ENCODE results near the gene CEP350. TPM values are rescaled to one million over a fixed set of nuclear protein-coding genes. Genes with fewer than 3 reads are reported as not detected.

CEP350 gene
- total RNA-seq, 1 donor from 2014 or later: 42.2 TPM

- H3K27me3 Mint-ChIP-seq (ENCODE audit: unreplicated experiment): no peaks in the 10 kb centered on the region
- no peak overlapping the region for H3K4me3 Mint-ChIP-seq (ENCODE audit: unreplicated experiment)
- no peak for TF ChIP-seq CTCF (IDR thresholded peaks at IDR 0.05)
- H3K9me3 Mint-ChIP-seq (ENCODE audit: unreplicated experiment): no peaks in the 10 kb centered on the region
- no peak for DNase-seq (ENCODE audit: extremely low spot score, unreplicated experiment)
- no peaks in the 10 kb centered on the region for H3K36me3 Mint-ChIP-seq (ENCODE audit: unreplicated experiment)
- peaks cover 8% of the 10 kb centered on the region for H3K4me1 Mint-ChIP-seq (ENCODE audit: unreplicated experiment)
- H3K27ac Mint-ChIP-seq (ENCODE audit: unreplicated experiment): no peak overlapping the region
Measured at GRCh38 chr1:179950651-179951050, 4.0 kb upstream of the CEP350 start.

DNA sequence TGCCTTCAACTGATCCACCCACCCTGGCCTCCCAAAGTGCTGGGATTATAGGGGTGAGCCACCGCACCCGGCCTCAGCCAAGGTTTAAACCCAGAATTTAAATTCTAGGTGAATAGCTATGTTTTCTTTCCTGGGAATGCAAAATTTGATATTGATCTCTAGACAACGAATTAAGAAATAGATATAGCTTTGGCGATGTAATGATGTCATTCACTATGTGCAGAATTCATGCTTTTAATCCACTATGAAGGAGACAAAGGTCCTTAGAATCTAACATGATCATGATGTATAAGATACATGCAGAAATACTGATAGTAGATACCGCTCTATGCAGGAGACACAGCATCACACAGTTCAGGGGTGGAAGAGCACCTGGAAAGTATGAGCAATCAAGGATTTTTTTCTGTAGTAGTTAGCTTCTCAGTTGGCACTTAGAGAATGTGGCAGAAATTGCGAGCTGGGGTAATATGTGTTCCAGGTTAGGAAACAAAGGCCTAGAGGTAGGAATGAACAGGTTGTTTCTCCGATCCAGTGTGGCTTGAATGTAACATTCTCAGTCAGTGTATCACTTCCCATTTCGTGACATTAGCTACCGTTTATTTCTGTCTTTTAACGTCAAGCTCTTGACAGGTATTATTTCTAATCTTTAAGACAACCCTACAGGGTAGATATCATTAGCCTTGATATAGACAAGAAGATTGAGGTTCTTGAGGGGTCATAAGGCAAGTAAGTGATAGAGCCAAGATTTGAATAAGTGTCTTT is 3.0 kb upstream of the CEP350 start:
- Mint-ChIP-seq H3K4me3 (ENCODE audit: unreplicated experiment) (no peak overlapping the region), H3K27ac (ENCODE audit: unreplicated experiment) (no peak overlapping the region), H3K27me3 (ENCODE audit: unreplicated experiment) (no peaks in the 10 kb centered on the region), H3K9me3 (ENCODE audit: unreplicated experiment) (no peaks in the 10 kb centered on the region), H3K4me1 (ENCODE audit: unreplicated experiment) (peaks cover 17% of the 10 kb centered on the region), H3K36me3 (ENCODE audit: unreplicated experiment) (no peaks in the 10 kb centered on the region)
- no peak for TF ChIP-seq CTCF (IDR thresholded peaks at IDR 0.05)
- no peak for DNase-seq (ENCODE audit: extremely low spot score, unreplicated experiment)

DNA sequence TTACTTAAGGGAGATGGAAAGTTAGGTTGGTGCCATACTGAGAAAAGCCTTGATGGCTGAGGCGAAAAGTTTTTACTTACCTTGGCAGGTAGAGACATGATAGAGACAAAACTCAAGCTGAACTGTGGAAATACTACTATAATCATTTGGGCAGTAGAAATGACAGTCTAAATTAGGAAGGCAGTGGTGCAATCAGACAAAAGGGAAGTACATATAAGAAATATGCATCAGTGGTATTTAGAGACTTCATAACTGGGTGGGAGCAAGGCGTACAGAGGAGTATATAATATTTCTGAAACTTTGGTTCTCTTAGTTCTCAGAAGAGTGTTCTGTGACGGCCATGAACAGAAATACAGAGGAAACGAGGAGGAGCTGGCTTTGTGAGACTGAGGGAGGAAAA is 2.4 kb upstream of the CEP350 start:
- Mint-ChIP-seq H3K27ac (ENCODE audit: unreplicated experiment) (peak overlapping the region; percentile 24), H3K9me3 (ENCODE audit: unreplicated experiment) (no peaks in the 10 kb centered on the region)

GRCh38 chr1:179953974-179954492 is 577 bp upstream of the CEP350 start:
- Mint-ChIP-seq H3K27ac (ENCODE audit: unreplicated experiment) (peak overlapping the region; percentile 94), H3K4me3 (ENCODE audit: unreplicated experiment) (peak overlapping the region; percentile 87), H3K27me3 (ENCODE audit: unreplicated experiment) (no peaks in the 10 kb centered on the region), H3K9me3 (ENCODE audit: unreplicated experiment) (no peaks in the 10 kb centered on the region), H3K36me3 (ENCODE audit: unreplicated experiment) (no peaks in the 10 kb centered on the region), H3K4me1 (ENCODE audit: unreplicated experiment) (peaks cover 28% of the 10 kb centered on the region)
- peak; percentile 38 for TF ChIP-seq CTCF (IDR thresholded peaks at IDR 0.05)
- DNase-seq (ENCODE audit: extremely low spot score, unreplicated experiment): no peak

More for the DNA sequence above, 2.4 kb upstream of the CEP350 start:
- no peaks in the 10 kb centered on the region for H3K36me3 Mint-ChIP-seq (ENCODE audit: unreplicated experiment)
- no peak overlapping the region for H3K4me3 Mint-ChIP-seq (ENCODE audit: unreplicated experiment)
- no peak for TF ChIP-seq CTCF (IDR thresholded peaks at IDR 0.05)
- H3K4me1 Mint-ChIP-seq (ENCODE audit: unreplicated experiment): peaks cover 22% of the 10 kb centered on the region
- DNase-seq (ENCODE audit: extremely low spot score, unreplicated experiment): no peak
- H3K27me3 Mint-ChIP-seq (ENCODE audit: unreplicated experiment): no peaks in the 10 kb centered on the region

GRCh38 chr1:179955287-179955680 is 674 bp downstream of the CEP350 start:
- Mint-ChIP-seq H3K4me3 (ENCODE audit: unreplicated experiment) (peak overlapping the region; percentile 87), H3K4me1 (ENCODE audit: unreplicated experiment) (peaks cover 28% of the 10 kb centered on the region), H3K27me3 (ENCODE audit: unreplicated experiment) (no peaks in the 10 kb centered on the region), H3K27ac (ENCODE audit: unreplicated experiment) (peak overlapping the region; percentile 91), H3K9me3 (ENCODE audit: unreplicated experiment) (no peaks in the 10 kb centered on the region), H3K36me3 (ENCODE audit: unreplicated experiment) (no peaks in the 10 kb centered on the region)
- no peak for DNase-seq (ENCODE audit: extremely low spot score, unreplicated experiment)
- TF ChIP-seq CTCF (IDR thresholded peaks at IDR 0.05): no peak

All from osteocyte (in vitro differentiated cells).